Endothelial cell of umbilical vein (primary cell): Measurements from ENCODE around the gene PCBD1. TPM values are rescaled to one million over a fixed set of nuclear protein-coding genes. Genes with fewer than 3 reads are reported as not detected.

Source experiments
- BruUV-seq: library from RNA; stranded (reverse); fragments of 400-500 nt; replicated peaks from 2 replicates; lab custom pipeline; 2021; lab: Mats Ljungman, UMichigan
- CTCF ChIA-PET: fragments of 300-600, 350-600 bp; sonication (Branson Sonifier 250); formaldehyde crosslinking; loops from one replicate; lab custom pipeline; 2021; ENCODE audit warnings: antibody characterized with exemption, inconsistent platforms; lab: Charles Lee
- POLR2A ChIA-PET: fragments of 300-600, 350-600 bp; sonication (Branson Sonifier 250); formaldehyde crosslinking; loops from one replicate; lab custom pipeline; 2021; ENCODE audit warnings: antibody characterized with exemption, inconsistent platforms; lab: Charles Lee
- DNase-seq: peaks from one replicate; pipeline ENCODE4 v3.0.0-alpha.2; 2011; ENCODE audit warnings: low read depth, low spot score
- FAIRE-seq: peaks from 2 replicates; lab custom pipeline; 2011; peaks lifted over from hg19 to GRCh38; lab: Jason Lieb, UNC
- H2AFZ ChIP-seq: 2 replicates; pipeline ENCODE4 v1.6.0; 2012; ENCODE audit warnings: low read depth, low read length, control low read depth, inconsistent platforms
- H3K27ac ChIP-seq: 2 replicates; pipeline ENCODE4 v1.5.1; 2011; ENCODE audit warnings: low read depth, mild to moderate bottlenecking, control low read depth, low read length, moderate library complexity; ENCODE audit not compliant: insufficient read depth
- H3K27me3 ChIP-seq, 2 experiments: 2 replicates each; pipeline versions ENCODE4 v1.6.0 to v1.6.1; 2011; ENCODE audit warnings: low read length in 2 of 2, mixed read lengths in 1 of 2; ENCODE audit not compliant: control insufficient read depth in 2 of 2, insufficient read depth in 2 of 2
- H3K36me3 ChIP-seq, 2 experiments: 2 replicates in 1 of 2; 3 replicates in 1 of 2; pipeline ENCODE4 v1.5.1; 2011; ENCODE audit warnings: low read length in 2 of 2, mild to moderate bottlenecking in 1 of 2, moderate library complexity in 1 of 2; ENCODE audit not compliant: control insufficient read depth in 2 of 2, insufficient read depth in 2 of 2; ENCODE audit errors: extremely low read depth in 1 of 2
- H3K4me1 ChIP-seq: 3 replicates; pipeline ENCODE4 v1.5.1; 2011; ENCODE audit warnings: mild to moderate bottlenecking, low read length; ENCODE audit not compliant: control insufficient read depth, insufficient read depth; ENCODE audit errors: extremely low read depth
- H3K4me2 ChIP-seq: 2 replicates; pipeline ENCODE4 v1.6.1; 2011; ENCODE audit warnings: low read length, control low read depth, mixed read lengths; ENCODE audit not compliant: insufficient read depth
- H3K4me3 ChIP-seq, 3 experiments: fragments of 200-600 bp in 1 of 3; sonication (generic), shearing (Covaris generic) in 1 of 3; replicated peaks in 1 of 3; 2 replicates each; pipeline ENCODE4 v1.5.1; 2011 to 2016; ENCODE audit warnings: control low read depth in 3 of 3, low read length in 3 of 3, mild to moderate bottlenecking in 2 of 3, inconsistent platforms in 1 of 3, low read depth in 1 of 3, moderate library complexity in 1 of 3; ENCODE audit not compliant: insufficient read depth in 1 of 3
- H3K79me2 ChIP-seq: 2 replicates; pipeline ENCODE4 v1.6.0; 2012; ENCODE audit warnings: low read length, inconsistent platforms; ENCODE audit not compliant: control insufficient read depth, insufficient read depth
- H3K9ac ChIP-seq: replicated peaks from 2 replicates; pipeline ENCODE3; 2011; ENCODE audit warnings: low read length, control low read depth; ENCODE audit not compliant: insufficient read depth; ENCODE audit errors: extremely low read depth
- H3K9me1 ChIP-seq: replicated peaks from 3 replicates; pipeline ENCODE4 v1.6.0; 2011; ENCODE audit warnings: mild to moderate bottlenecking, low read length; ENCODE audit not compliant: control insufficient read depth, insufficient read depth; ENCODE audit errors: extremely low read depth
- H3K9me3 ChIP-seq: replicated peaks from 2 replicates; pipeline ENCODE4 v1.5.1; 2012; ENCODE audit warnings: low read length, inconsistent platforms; ENCODE audit not compliant: control insufficient read depth, insufficient read depth
- H4K20me1 ChIP-seq: replicated peaks from 2 replicates; pipeline ENCODE3; 2011; ENCODE audit warnings: mild to moderate bottlenecking, low read length; ENCODE audit not compliant: control insufficient read depth, insufficient read depth; ENCODE audit errors: extremely low read depth
- EZH2 ChIP-seq: IDR thresholded peaks from 2 replicates; pipeline ENCODE4 v1.6.1; 2012; ENCODE audit warnings: borderline replicate concordance, low read depth, mild to moderate bottlenecking, moderate library complexity, low read length, inconsistent platforms; ENCODE audit not compliant: severe bottlenecking
- FOS ChIP-seq: IDR thresholded peaks from 2 replicates; pipeline ENCODE4 v1.6.1; 2011; ENCODE audit warnings: mild to moderate bottlenecking, low read length, moderate library complexity, borderline replicate concordance; ENCODE audit not compliant: insufficient read depth
- GATA2 ChIP-seq: IDR thresholded peaks from 2 replicates; pipeline ENCODE4 v1.7.0; 2011; ENCODE audit warnings: low read depth, mild to moderate bottlenecking, moderate library complexity, mixed read lengths, low read length; ENCODE audit not compliant: insufficient read length, insufficient read depth
- JUN ChIP-seq: IDR thresholded peaks from 2 replicates; pipeline ENCODE4 v1.6.1; 2011; ENCODE audit warnings: borderline replicate concordance, low read depth; ENCODE audit not compliant: insufficient read length, insufficient read depth
- MYC ChIP-seq: IDR thresholded peaks from one replicate; pipeline ENCODE4 v1.6.1; 2011; ENCODE audit warnings: mild to moderate bottlenecking, low read depth, low read length
- POLR2A ChIP-seq: IDR thresholded peaks from 2 replicates; pipeline ENCODE4 v1.6.1; 2012; ENCODE audit warnings: low read depth, mild to moderate bottlenecking, control low read depth, low read length
- POLR2AphosphoS5 ChIP-seq: IDR thresholded peaks from 2 replicates; pipeline ENCODE4 v1.6.1; 2012; ENCODE audit warnings: low read depth, mild to moderate bottlenecking, control low read depth, low read length, moderate library complexity; ENCODE audit not compliant: insufficient read depth
- dilution Hi-C: fragments of 300-500 bp; cut with MboI; formaldehyde crosslinking; loops from one replicate; pipeline ENCODE4 v1.15.0; 2019; ENCODE audit warnings: low sequenced_read_pairs; ENCODE audit not compliant: extremely low pct_ligation_motif_present
- intact Hi-C: fragments of 100-400 bp; cut with micrococcal nuclease; formaldehyde crosslinking; loops from one replicate; pipeline ENCODE4 v1.10.0; 2022
- polyA plus RNA-seq, 4 experiments: library from polyadenylated mRNA; depleted of rRNA in 3 of 4; stranded (reverse) in 3 of 4; unstranded in 1 of 4; fragments of >200 nt; gene quantifications; 2 replicates each; pipeline versions ENCODE4 v1.2.1 to v1.2.3, GENCODE V29; 2011 to 2012; ENCODE audit warnings: missing spikeins in 1 of 4
- total RNA-seq: library from RNA; stranded (reverse); gene quantifications from 2 replicates; pipeline ENCODE4 v1.2.3, GENCODE V29; 2021
- TF ChIP-seq, protein P1 (sequence below), 2 donors: IDR thresholded peaks; 1 replicate in 1 of 2; 2 replicates in 1 of 2; pipeline ENCODE4 v1.5.1; 2011; ENCODE audit warnings: low read length in 2 of 2, mild to moderate bottlenecking in 2 of 2, moderate library complexity in 2 of 2, control low read depth in 1 of 2, inconsistent platforms in 1 of 2, low read depth in 1 of 2; ENCODE audit not compliant: insufficient read depth in 1 of 2; ENCODE audit errors: extremely low read depth in 1 of 2
- TF ChIP-seq, protein P2 (sequence below): IDR thresholded peaks from 2 replicates; pipeline ENCODE4 v1.6.1; 2011; ENCODE audit not compliant: insufficient read depth, insufficient read length

PCBD1 gene
- total and polyA plus RNA-seq, 2 donors (not counting 3 experiments of a cell fraction or from before 2014, with no cell fraction given): 95.7 to 113 TPM

- DNase-seq (no peak), FAIRE-seq (no peak)
- POLR2A ChIA-PET: no interaction called here
- Histone ChIP-seq H3K9me1 (no peaks in the 10 kb centered on the region), H2AFZ (no peak overlapping the region), H3K9me3 (no peaks in the 10 kb centered on the region), H3K27me3 (no peaks in the 10 kb centered on the region), H3K4me2 (peak overlapping the region; percentile 51), H3K27ac (no peak overlapping the region), H3K9ac (no peak overlapping the region), H3K36me3 (peaks cover 2 to 6% of the 10 kb centered on the region in 2 experiments), H4K20me1 (no peaks in the 10 kb centered on the region), H3K4me1 (peaks cover 23% of the 10 kb centered on the region), H3K4me3 (no peak overlapping the region), H3K79me2 (peaks cover 8% of the 10 kb centered on the region)
- BruUV-seq: no TSS peak
- intact Hi-C loops: loop anchor here (10.0 kb wide), 1 partner anchor 424 kb away; no protein-coding TSS in a partner anchor
- CTCF ChIA-PET: interaction anchor here (2.8 kb wide), 1 partner anchor 14 kb away, joined by 12 read pairs; no protein-coding TSS in a partner anchor
- no peak for TF ChIP-seq MYC
- TF ChIP-seq, protein P1, sequence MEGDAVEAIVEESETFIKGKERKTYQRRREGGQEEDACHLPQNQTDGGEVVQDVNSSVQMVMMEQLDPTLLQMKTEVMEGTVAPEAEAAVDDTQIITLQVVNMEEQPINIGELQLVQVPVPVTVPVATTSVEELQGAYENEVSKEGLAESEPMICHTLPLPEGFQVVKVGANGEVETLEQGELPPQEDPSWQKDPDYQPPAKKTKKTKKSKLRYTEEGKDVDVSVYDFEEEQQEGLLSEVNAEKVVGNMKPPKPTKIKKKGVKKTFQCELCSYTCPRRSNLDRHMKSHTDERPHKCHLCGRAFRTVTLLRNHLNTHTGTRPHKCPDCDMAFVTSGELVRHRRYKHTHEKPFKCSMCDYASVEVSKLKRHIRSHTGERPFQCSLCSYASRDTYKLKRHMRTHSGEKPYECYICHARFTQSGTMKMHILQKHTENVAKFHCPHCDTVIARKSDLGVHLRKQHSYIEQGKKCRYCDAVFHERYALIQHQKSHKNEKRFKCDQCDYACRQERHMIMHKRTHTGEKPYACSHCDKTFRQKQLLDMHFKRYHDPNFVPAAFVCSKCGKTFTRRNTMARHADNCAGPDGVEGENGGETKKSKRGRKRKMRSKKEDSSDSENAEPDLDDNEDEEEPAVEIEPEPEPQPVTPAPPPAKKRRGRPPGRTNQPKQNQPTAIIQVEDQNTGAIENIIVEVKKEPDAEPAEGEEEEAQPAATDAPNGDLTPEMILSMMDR (IDR thresholded peaks at IDR 0.05; ENCODE audit: extremely low read depth in 1 of 2, insufficient read depth in 1 of 2, low read depth in 1 of 2, low read length in 2 of 2): no peak
- no peak for TF ChIP-seq GATA2
- no peak for TF ChIP-seq JUN
- no peak for TF ChIP-seq POLR2AphosphoS5
- TF ChIP-seq, protein P2, sequence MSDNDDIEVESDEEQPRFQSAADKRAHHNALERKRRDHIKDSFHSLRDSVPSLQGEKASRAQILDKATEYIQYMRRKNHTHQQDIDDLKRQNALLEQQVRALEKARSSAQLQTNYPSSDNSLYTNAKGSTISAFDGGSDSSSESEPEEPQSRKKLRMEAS: no peak
- TF ChIP-seq FOS: no peak
- no peak for TF ChIP-seq EZH2
- no peak for TF ChIP-seq POLR2A
- dilution Hi-C loops: no loop called here
These were observed 926 bp upstream of the PCBD1 start for GRCh38 chr10:70889291-70889690.
